Activated CD4-positive, alpha-beta T cell treated with anti-CD3 and anti-CD28 coated beads, Interleukin-2, amount 50 U/mL, for 16 hours (primary cell): ENCODE results near the gene USP31.
"Not testable (repeated sequence)": the region's sequence is repeated elsewhere in the genome, so short reads cannot be mapped to it uniquely, and the experiment has no call there.

Experiments used
- DNase-seq: peaks from one replicate; pipeline ENCODE4 v3.0.0-alpha.2; 2020

The USP31 gene

GRCh38 chr16:23131931-23132621, 17.2 kb downstream of the USP31 start:
- no peak for DNase-seq

GRCh38 chr16:23131436-23131835, 17.8 kb downstream of the USP31 start:
- DNase-seq, result no peak

- DNase-seq, result no peak
Observed at GRCh38 chr16:23131036-23131435, 18.2 kb downstream of the USP31 start.

- no peak for DNase-seq
Observed at GRCh38 chr16:23129686-23130085, 19.6 kb downstream of the USP31 start.

GRCh38 chr16:23128056-23128455, 21.2 kb downstream of the USP31 start:
- DNase-seq, result no peak

- DNase-seq, result no peak
Observed at GRCh38 chr16:23125277-23125676, 24.0 kb downstream of the USP31 start.

- no peak for DNase-seq
Observed at GRCh38 chr16:23124315-23124714, 24.9 kb downstream of the USP31 start.

GRCh38 chr16:23122144-23122543, 27.1 kb downstream of the USP31 start:
- DNase-seq, result no peak

- no peak for DNase-seq
Observed at GRCh38 chr16:23121024-23121423, 28.2 kb downstream of the USP31 start.

GRCh38 chr16:23120562-23120961, 28.7 kb downstream of the USP31 start:
- DNase-seq, result no peak

GRCh38 chr16:23119570-23119969, 29.7 kb downstream of the USP31 start:
- no peak for DNase-seq

- no peak for DNase-seq
Observed at GRCh38 chr16:23114131-23114904, 34.9 kb downstream of the USP31 start.

GRCh38 chr16:23113185-23113584, 36.1 kb downstream of the USP31 start:
- no peak for DNase-seq

- DNase-seq, result no peak
Observed at GRCh38 chr16:23110257-23110899, 38.9 kb downstream of the USP31 start.

GRCh38 chr16:23107936-23108335, 41.3 kb downstream of the USP31 start:
- DNase-seq, result no peak

- DNase-seq, result no peak
Observed at GRCh38 chr16:23107117-23107516, 42.1 kb downstream of the USP31 start.

- no peak for DNase-seq
Observed at GRCh38 chr16:23105309-23105708, 43.9 kb downstream of the USP31 start.

- no peak for DNase-seq
Observed at GRCh38 chr16:23104032-23104955, 45.0 kb downstream of the USP31 start.

GRCh38 chr16:23103603-23104002, 45.6 kb downstream of the USP31 start:
- no peak for DNase-seq

- no peak for DNase-seq
Observed at GRCh38 chr16:23101012-23101550, 48.2 kb downstream of the USP31 start.

- DNase-seq, result peak; percentile 76
Observed at GRCh38 chr16:23096450-23096849, 52.8 kb downstream of the USP31 start.

GRCh38 chr16:23094136-23094535, 55.1 kb downstream of the USP31 start:
- not testable (repeated sequence) for DNase-seq

- no peak for DNase-seq
Observed at GRCh38 chr16:23092801-23093117, 56.5 kb downstream of the USP31 start.
